OCI-LY1 (cell line): ENCODE results near the gene FAM83C.

Source experiments
- CTCF ChIP-seq: fragments of 200-600 bp; sonication (generic), shearing (Covaris generic); IDR thresholded peaks from 2 replicates; pipeline ENCODE4 v1.5.1; 2017; ENCODE audit warnings: mild to moderate bottlenecking, antibody characterized with exemption, low read length, moderate library complexity, mixed read lengths
- EZH2 ChIP-seq: fragments of 200-600 bp; sonication (generic), shearing (Covaris generic); IDR thresholded peaks from 2 replicates; pipeline ENCODE4 v1.8.0; 2017; ENCODE audit warnings: borderline replicate concordance, mixed run types, mild to moderate bottlenecking, antibody characterized with exemption, low read length, moderate library complexity, mixed read lengths

DNA sequence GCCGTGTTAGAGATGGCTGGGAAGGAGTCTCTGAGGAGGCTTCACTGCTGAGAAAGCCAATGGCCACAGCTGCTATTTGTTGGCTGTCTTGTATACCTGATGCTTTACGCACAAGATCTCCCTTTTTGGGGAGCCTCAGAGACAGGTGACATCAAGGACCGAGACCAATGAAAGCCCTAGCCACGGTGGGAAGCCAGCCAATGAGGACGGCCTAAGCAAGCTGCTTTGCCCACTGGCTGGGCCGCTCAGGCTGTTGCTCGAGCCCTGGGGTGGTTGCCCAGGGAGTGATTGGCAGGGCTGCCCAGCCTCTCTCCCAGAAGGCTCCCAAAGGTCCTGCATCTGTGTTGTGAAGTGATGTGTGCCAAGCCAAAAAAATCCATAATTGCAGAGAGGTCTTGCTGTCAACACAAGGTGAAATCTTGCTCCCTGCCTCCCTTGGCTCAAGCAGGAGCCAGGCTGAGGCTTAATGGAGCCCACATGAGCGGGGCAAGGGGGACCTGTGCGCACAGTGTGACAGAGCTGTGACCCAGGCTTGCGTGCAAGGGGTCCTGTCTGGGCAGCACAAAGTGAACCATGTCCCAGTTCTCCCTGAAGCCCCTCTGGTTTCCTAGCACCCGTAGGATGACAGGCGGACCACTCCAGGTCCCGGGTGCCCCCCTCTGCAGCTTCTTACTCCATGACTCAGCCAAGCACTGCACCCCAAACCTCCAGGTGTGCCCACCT lies 18.6 kb downstream of the FAM83C start:
- TF ChIP-seq CTCF (no peak), EZH2 (no peak)
